Left ventricle myocardium inferior (tissue), 1 donor: Measurements from ENCODE around the gene SCO1. TPM values are rescaled to one million over a fixed set of nuclear protein-coding genes. Genes with fewer than 3 reads are reported as not detected.

ENCODE experiments used
- DNase-seq: peaks from one replicate; pipeline ENCODE4 v3.0.0-alpha.2; 2020
- H3K27ac ChIP-seq: fragments of 200-600 bp; replicated peaks from 2 replicates; pipeline ENCODE4 v1.8.0; 2021
- H3K27me3 ChIP-seq: fragments of 200-600 bp; 2 replicates; pipeline ENCODE4 v1.8.0; 2021; ENCODE audit warnings: low read depth
- H3K36me3 ChIP-seq: fragments of 200-600 bp; 2 replicates; pipeline ENCODE4 v1.8.0; 2021
- H3K4me1 ChIP-seq: fragments of 200-600 bp; 2 replicates; pipeline ENCODE4 v1.8.0; 2021
- H3K4me3 ChIP-seq: fragments of 200-600 bp; 2 replicates; pipeline ENCODE4 v1.8.0; 2021; ENCODE audit warnings: mild to moderate bottlenecking, moderate library complexity
- H3K9me3 ChIP-seq: fragments of 200-600 bp; replicated peaks from 2 replicates; pipeline ENCODE4 v1.8.0; 2021
- intact Hi-C: fragments of 100-400 bp; cut with micrococcal nuclease; formaldehyde crosslinking; loops from one replicate; pipeline ENCODE4 v1.11.0; 2022
- total RNA-seq: library from RNA; stranded (reverse); fragmentation: NEBNext Ultra II Directional; extraction: Animal tissue kit (Norgen Biotek cat#: 25700); gene quantifications from one replicate; pipeline ENCODE4 v1.2.1, GENCODE V29; 2021
- TF ChIP-seq, protein P1 (sequence below): fragments of 200-600 bp; IDR thresholded peaks from 2 replicates; pipeline ENCODE4 v1.8.0; 2021; ENCODE audit warnings: antibody characterized with exemption, mild to moderate bottlenecking, borderline replicate concordance
- donor health status: DM: no; HTN: yes; CAD: no; lungs with severe emphysema.

Gene SCO1
- total RNA-seq, 1 donor from 2014 or later = 36.8 TPM

- intact Hi-C loops = no loop called here
- TF ChIP-seq, protein P1, sequence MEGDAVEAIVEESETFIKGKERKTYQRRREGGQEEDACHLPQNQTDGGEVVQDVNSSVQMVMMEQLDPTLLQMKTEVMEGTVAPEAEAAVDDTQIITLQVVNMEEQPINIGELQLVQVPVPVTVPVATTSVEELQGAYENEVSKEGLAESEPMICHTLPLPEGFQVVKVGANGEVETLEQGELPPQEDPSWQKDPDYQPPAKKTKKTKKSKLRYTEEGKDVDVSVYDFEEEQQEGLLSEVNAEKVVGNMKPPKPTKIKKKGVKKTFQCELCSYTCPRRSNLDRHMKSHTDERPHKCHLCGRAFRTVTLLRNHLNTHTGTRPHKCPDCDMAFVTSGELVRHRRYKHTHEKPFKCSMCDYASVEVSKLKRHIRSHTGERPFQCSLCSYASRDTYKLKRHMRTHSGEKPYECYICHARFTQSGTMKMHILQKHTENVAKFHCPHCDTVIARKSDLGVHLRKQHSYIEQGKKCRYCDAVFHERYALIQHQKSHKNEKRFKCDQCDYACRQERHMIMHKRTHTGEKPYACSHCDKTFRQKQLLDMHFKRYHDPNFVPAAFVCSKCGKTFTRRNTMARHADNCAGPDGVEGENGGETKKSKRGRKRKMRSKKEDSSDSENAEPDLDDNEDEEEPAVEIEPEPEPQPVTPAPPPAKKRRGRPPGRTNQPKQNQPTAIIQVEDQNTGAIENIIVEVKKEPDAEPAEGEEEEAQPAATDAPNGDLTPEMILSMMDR = no peak
- Histone ChIP-seq H3K4me3 (no peak overlapping the region), H3K27me3 (no peaks in the 10 kb centered on the region), H3K4me1 (no peaks in the 10 kb centered on the region), H3K27ac (no peak overlapping the region), H3K36me3 (peaks cover 89% of the 10 kb centered on the region), H3K9me3 (no peaks in the 10 kb centered on the region)
- DNase-seq = no peak
Observed at GRCh38 chr17:10681866-10682446, 15.4 kb downstream of the SCO1 start.

DNA sequence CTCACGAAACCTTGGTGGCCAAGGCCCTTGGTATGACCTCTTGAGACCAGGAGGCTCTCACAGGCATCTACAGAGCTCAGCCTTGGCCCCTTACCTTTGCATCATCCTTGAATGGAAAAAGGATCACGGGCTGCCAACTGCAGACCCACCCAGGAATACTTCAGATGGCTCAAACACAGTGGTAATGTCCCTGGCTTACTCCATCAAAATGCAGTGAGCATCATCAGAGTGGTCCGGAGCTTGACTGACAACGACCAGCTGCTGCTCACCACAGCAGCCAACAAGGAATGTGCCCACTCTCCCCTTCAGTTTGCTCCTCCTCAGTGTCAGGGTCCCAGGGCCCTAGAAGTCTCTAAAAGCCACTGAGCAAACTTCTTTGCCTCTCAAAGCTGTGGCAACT, 22.6 kb downstream of the SCO1 start:
- no peak for DNase-seq
- H3K27ac ChIP-seq = no peak overlapping the region
- no peaks in the 10 kb centered on the region for H3K9me3 ChIP-seq
- H3K36me3 ChIP-seq = peaks cover 37% of the 10 kb centered on the region
- no peaks in the 10 kb centered on the region for H3K27me3 ChIP-seq
- TF ChIP-seq, protein P1 = no peak
- H3K4me3 ChIP-seq = no peak overlapping the region
- no peaks in the 10 kb centered on the region for H3K4me1 ChIP-seq
- intact Hi-C loops = no loop called here

DNA sequence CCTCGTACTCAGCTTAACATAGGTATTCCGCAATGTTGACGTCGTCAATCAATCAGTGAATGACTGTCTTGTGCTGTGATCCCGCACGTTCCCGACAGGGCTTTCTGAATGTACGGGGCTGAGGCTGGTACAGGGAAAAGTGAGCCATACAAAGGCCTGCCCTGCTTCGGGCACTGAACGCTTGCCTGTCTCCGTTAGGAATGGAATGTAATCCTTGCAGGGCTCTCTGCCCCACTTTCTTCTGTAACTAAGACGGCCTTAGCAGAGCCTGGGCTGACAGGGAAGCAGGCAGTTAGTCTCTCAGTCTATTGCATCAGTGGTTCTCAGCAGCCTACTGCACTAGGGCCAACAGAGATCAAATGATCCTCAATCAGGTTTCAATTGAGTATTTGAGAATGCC, 24.0 kb downstream of the SCO1 start:
- Histone ChIP-seq H3K27me3 (no peaks in the 10 kb centered on the region), H3K4me3 (no peak overlapping the region), H3K27ac (no peak overlapping the region), H3K36me3 (peaks cover 26% of the 10 kb centered on the region), H3K9me3 (no peaks in the 10 kb centered on the region), H3K4me1 (no peaks in the 10 kb centered on the region)
- TF ChIP-seq, protein P1 = no peak
- no peak for DNase-seq
- intact Hi-C loops = no loop called here

DNA sequence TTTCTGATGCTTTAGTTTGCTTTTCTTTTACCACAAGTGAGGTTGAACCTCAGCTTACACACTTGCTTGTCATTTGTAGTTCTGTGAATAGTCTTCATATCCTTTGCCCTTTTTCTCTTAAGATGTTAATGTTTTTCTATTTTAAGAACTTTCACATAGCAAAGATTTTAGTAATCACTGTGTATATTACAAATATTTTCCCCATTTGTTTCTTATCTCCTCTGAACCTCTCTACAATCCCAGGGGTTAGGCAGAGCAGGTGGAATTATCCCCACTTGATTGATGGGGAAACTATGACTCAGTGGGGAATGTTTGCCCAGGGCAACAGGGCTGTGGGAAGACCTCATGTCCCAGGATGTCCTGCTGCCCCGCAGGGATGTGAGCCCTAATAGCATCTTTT, 28.6 kb downstream of the SCO1 start:
- H3K4me1 ChIP-seq = no peaks in the 10 kb centered on the region
- H3K4me3 ChIP-seq = no peak overlapping the region
- TF ChIP-seq, protein P1 = no peak
- intact Hi-C loops = no loop called here
- H3K9me3 ChIP-seq = no peaks in the 10 kb centered on the region
- no peaks in the 10 kb centered on the region for H3K27me3 ChIP-seq
- H3K27ac ChIP-seq = no peak overlapping the region
- no peak for DNase-seq
- no peaks in the 10 kb centered on the region for H3K36me3 ChIP-seq

DNA sequence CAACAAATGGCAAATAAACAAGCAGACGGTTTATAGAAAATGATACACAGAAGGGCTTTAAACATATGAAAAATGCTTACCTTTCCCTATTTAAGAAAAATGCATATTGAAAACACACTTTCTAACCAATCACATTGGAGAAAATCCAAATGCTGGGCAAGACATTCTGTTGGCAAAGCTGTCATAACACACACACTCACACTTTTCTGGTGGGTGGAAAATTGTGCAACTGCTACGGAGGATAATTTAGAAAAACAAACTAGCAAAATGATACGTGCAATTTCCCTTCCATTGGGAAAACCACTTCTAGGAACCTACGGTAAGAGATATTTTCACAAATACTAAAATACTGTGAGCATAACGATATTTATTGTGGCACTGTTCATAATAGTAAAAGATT, 30.4 kb downstream of the SCO1 start:
- intact Hi-C loops = no loop called here
- DNase-seq = no peak
- H3K4me1 ChIP-seq = no peaks in the 10 kb centered on the region
- H3K9me3 ChIP-seq = no peaks in the 10 kb centered on the region
- no peak overlapping the region for H3K27ac ChIP-seq
- no peaks in the 10 kb centered on the region for H3K36me3 ChIP-seq
- TF ChIP-seq, protein P1 = no peak
- no peak overlapping the region for H3K4me3 ChIP-seq
- H3K27me3 ChIP-seq = no peaks in the 10 kb centered on the region
